Upper lobe of left lung (tissue), 4 donors: Measurements from ENCODE around the gene HOXC11.

ENCODE experiments used
- CTCF ChIP-seq, 6 experiments: fragments of 450-650 bp in 4 of 6; fragments of 200-600 bp in 2 of 6; sonication (generic) in 2 of 6; IDR thresholded peaks; one replicate each; pipeline ENCODE4 v1.5.1; 2016 to 2019; ENCODE audit warnings: antibody characterized with exemption in 6 of 6
- POLR2AphosphoS5 ChIP-seq, 2 donors: sonication (generic); formaldehyde crosslinking; IDR thresholded peaks; one replicate each; pipeline ENCODE4 v1.5.1; 2017; ENCODE audit warnings: antibody characterized with exemption in 2 of 2

DNA sequence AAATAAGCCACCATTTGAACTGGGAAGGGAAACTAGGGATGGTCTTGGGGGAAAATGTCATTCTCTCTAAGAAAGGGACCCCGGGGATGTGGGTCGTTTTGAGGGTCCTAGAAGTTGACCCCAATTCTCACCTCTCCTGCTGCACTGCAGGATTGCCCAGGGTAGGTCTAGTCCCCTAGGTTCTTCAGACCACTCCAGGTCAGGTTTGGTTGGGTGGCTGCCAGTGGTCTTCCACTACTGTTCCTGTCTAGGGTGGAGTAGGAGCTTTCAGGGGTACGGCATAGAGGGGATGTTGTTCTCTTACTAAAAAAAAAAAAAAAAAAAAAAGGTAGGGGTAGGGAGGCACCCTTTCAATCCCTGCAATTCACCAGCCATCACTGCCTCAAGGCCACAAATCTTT is 43.1 kb downstream of the HOXC11 start:
- TF ChIP-seq POLR2AphosphoS5 (IDR thresholded peaks at IDR 0.05) (no peak), CTCF (IDR thresholded peaks at IDR 0.05) (no peak)
